Vagina (tissue), 2 donors: ENCODE measurements around the gene KLK12.

Source experiments
- CTCF ChIP-seq, 3 experiments: fragments of 450-650 bp in 2 of 3; fragments of 200-600 bp in 1 of 3; sonication (generic) in 1 of 3; IDR thresholded peaks; one replicate each; pipeline ENCODE4 v1.5.1; 2017 to 2019; ENCODE audit warnings: antibody characterized with exemption in 3 of 3, mild to moderate bottlenecking in 2 of 3, moderate library complexity in 2 of 3
- POLR2A ChIP-seq, 2 donors: fragments of 450-650 bp; IDR thresholded peaks; one replicate each; pipeline ENCODE4 v1.6.1; 2017; ENCODE audit warnings: antibody characterized with exemption in 2 of 2, mild to moderate bottlenecking in 2 of 2, moderate library complexity in 2 of 2
- POLR2AphosphoS5 ChIP-seq, 2 donors: sonication (generic); formaldehyde crosslinking; IDR thresholded peaks; one replicate each; pipeline ENCODE4 v1.9.0; 2017; ENCODE audit warnings: antibody characterized with exemption in 2 of 2, mild to moderate bottlenecking in 2 of 2, low read depth in 1 of 2; ENCODE audit not compliant: insufficient read depth in 1 of 2

GRCh38 chr19:50998061-50998460, 36.7 kb downstream of the KLK12 start:
- TF ChIP-seq POLR2A (IDR thresholded peaks at IDR 0.05) (no peak), CTCF (IDR thresholded peaks at IDR 0.05) (no peak), POLR2AphosphoS5 (IDR thresholded peaks at IDR 0.05; ENCODE audit: insufficient read depth in 1 of 2, low read depth in 1 of 2) (no peak)
